Skeletal muscle cell (primary cell): ENCODE data around the gene COQ8A.

Source experiments
- DNase-seq: peaks from one replicate; pipeline ENCODE4 v3.0.0-alpha.2; 2010; ENCODE audit warnings: low read depth
- H3K4me3 ChIP-seq: 2 replicates; pipeline ENCODE4 v1.5.1; 2011; ENCODE audit warnings: low read depth, mild to moderate bottlenecking, control low read depth, low read length, moderate library complexity

COQ8A gene

GRCh38 chr1:226940029-226940805 is at the start of gene COQ8A:
Gene COQ8A, plus strand, starts transcription at chr1:226940294. Its CDS starts 21,092 bp downstream, at chr1:226961386.
- peak; percentile 98 for DNase-seq
- peak within 1 kb of the TSS; percentile 78 for H3K4me3 ChIP-seq

DNA sequence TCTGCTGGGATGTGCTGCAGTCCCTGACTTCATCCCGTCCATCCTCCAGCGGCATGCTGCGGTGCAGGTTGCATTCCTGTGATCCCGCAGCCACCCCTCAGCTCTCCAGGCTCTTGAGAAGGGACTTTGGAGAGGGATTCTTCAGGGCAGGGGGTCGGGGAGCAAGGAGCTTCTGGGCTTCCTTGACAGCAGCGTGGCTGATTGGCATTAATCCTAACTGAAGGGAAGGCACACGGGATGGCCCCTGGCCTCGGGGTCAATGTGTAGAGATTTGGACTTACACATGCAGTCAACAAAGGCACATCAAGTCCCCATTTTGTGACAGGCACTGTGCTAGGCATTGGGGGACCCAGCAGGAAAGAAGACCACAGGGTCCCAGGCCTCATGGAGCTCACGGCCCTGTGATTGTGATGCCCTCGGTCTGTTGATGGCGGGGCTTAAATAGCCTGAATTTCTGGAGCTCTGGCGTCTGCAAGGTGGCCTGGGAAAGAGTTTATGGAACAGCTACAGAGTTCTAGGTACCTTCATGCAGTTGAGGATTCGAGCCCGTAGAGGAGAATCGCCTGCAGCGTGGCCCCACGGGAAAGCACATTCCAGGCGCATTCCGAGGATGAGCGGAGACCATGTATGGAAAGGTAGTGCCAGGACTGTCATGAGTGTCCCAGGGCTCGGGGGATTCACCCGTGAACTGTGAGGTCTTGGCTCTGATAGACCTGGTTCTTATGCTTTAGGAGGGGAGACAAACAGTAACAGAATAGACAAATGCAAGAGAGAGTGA is 49.6 kb upstream of the COQ8A start:
- no peak overlapping the region for H3K4me3 ChIP-seq
- no peak for DNase-seq

DNA sequence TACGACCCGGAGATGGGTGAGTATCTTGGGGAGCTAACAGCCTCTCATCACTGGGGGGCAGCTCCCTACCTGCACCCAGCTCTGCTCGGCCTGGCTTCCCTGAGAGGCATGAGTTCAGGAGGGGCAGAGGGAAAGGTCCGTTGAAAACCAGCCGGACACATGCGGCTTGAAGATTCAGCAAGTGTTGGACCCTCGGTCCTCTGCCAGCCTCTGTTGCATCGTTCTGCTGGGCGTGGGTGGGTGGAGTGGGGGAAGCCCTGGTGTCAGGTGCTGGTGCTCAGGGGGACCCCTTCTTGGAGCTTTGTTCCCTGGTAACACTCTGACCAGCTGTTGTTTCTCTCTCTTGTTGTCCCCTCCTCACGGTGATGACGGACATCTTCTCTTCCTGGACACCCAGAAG is 48.7 kb upstream of the COQ8A start:
- no peak for DNase-seq
- H3K4me3 ChIP-seq: no peak overlapping the region

GRCh38 chr1:226891846-226892523 is 48.1 kb upstream of the COQ8A start:
- no peak for DNase-seq

GRCh38 chr1:226892524-226892875 is 47.6 kb upstream of the COQ8A start:
- no peak for DNase-seq
- no peak overlapping the region for H3K4me3 ChIP-seq

More at GRCh38 chr1:226891846-226892523, 48.1 kb upstream of the COQ8A start:
- H3K4me3 ChIP-seq: no peak overlapping the region

DNA sequence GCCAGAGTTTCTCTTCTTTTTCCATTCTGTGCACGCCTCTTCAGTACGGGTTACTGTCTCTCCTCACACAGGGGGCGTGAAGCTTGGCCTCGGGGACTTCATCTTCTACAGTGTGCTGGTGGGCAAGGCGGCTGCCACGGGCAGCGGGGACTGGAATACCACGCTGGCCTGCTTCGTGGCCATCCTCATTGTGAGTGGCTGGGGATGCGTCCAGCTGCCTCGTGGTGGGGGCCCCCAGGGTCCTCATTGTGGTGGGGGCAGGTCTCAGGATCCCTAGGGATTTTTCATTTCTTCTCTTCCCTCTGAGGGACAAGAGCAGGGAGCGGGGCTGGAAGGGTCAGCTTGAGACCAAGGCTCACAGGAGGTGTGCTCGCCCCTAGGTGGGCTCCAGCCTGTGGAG is 46.2 kb upstream of the COQ8A start:
- no peak overlapping the region for H3K4me3 ChIP-seq
- DNase-seq: no peak

DNA sequence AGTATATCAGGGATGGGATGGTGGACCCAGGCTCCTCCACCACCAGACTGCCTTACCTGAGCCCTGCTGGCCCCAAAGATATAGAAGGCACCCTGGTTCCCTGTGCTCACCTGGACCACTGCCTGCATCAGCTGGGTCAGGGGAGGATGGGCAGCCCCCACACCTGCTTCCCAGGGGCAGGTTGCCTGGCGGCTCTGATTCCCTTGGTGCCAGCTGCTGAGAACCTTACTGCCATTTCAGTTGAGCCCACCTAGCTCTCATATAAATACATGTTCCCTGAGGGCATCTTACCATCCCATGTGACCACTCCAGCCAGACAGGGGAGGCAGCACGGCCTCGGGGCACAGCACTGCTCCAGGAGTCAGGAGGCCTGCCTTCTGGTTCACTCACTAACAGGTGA is 45.3 kb upstream of the COQ8A start:
- DNase-seq: no peak
- no peak overlapping the region for H3K4me3 ChIP-seq

DNA sequence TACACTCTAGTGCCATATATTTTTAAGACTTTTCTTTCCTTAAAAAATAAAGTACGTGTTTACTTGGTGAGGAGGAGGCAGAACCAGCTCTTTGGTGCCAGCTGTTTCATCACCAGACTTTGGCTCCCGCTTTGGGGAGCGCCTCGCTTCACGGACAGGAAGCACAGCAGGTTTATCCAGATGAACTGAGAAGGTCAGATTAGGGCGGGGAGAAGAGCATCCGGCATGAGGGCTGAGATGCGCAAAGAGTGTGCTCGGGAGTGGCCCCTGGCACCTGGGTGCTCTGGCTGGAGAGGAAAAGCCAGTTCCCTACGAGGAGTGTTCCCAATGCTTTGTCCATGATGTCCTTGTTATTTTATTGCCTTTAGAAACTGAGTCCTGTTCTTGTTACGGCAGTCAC is 44.5 kb upstream of the COQ8A start:
- DNase-seq: no peak
- H3K4me3 ChIP-seq: no peak overlapping the region

GRCh38 chr1:226898246-226898645 is 41.8 kb upstream of the COQ8A start:
- no peak overlapping the region for H3K4me3 ChIP-seq
- no peak for DNase-seq

- DNase-seq: no peak
- H3K4me3 ChIP-seq: no peak overlapping the region
Measured at GRCh38 chr1:226901421-226901820, 38.7 kb upstream of the COQ8A start.

DNA sequence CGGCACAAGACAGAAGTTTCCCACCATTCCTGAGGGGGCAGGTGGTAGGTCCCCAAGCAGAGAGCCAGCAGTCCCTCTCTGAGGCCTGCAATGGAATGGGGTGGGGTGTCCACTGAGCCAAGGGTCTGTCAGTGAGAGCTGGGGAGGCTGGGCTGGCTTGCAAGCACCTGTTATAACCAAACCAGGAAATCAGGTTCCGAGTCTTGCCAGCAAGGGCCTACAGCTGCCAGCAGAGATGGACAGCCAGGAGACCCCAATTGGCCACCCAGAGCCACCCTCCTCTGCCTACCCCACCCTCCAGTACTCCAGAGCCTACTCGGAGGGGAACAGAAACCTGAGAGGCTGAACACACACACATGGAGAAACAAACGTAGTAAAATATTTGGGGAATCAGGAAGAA is 37.5 kb upstream of the COQ8A start:
- DNase-seq: no peak
- no peak overlapping the region for H3K4me3 ChIP-seq

- DNase-seq: peak; percentile 45
- H3K4me3 ChIP-seq: no peak overlapping the region
Measured at GRCh38 chr1:226903819-226904716, 36.0 kb upstream of the COQ8A start.

DNA sequence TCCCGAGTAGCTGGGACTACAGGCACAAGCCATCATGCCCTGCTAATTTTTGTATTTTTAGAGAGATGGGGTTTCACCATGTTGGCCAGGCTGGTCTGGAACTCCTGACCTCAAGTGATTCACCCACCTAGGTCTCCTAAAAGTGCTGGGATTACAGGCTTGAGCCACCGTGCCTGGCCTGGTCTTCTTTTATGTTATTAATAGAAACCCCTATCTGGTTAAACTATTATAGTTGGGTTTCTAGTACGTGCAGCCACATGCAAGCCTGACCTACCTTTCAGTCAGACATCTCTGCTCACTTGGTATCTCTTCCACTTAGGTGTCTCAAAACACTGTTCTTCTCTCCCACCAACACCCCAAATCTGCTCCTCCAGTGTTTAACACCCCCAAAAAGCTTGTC is 35.3 kb upstream of the COQ8A start:
- H3K4me3 ChIP-seq: no peak overlapping the region
- no peak for DNase-seq

DNA sequence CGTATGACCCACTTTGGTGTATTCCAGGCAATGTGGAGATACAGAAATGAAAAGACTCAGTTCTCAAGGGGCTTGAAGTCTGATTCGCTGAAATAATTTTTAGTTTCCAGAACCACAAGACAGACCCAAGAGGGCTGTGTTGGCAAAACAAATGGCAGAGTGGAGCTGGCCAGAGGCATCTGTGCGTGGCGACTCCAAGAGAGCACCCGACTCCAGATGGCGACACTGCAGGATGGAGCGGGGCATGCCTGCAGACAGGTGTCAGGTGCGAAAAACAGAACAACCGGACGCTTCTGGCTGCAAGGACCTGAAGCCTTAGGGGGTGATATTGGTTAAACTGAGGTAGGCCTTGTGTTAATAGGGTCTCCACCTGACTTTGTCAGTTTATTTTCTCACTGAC is 31.7 kb upstream of the COQ8A start:
- H3K4me3 ChIP-seq: no peak overlapping the region

GRCh38 chr1:226908913-226909312 is 31.2 kb upstream of the COQ8A start:
- no peak for DNase-seq
- H3K4me3 ChIP-seq: no peak overlapping the region

More for the DNA sequence above, 31.7 kb upstream of the COQ8A start:
- no peak for DNase-seq

DNA sequence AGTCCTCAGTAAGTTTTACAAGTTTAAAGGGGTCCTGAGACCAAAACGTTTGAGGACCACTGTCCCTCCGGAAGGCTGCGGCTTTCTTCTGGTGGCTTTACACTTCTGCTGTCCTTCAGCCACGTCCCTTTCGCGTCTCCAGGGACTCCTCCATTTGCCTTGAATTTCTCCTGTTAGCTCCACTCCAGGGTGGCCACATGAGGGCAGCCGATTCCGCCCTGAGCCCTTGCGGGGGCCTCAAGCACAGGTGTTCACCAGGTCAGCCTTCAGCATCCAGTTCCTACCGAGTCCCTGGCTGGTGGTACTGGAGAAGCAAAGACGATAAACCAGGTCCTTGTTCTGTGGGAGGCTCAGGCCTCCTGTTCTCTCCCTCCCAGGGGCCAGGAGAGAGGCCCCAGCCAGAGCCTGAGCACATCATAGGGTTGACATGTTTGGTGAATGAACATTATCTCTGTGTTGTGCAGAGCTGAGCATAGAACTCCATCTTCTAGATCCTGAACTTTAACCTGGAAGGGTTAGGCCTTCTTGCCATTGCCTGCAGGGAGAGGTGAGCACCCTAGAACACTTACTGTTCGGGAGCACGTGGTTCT is 27.4 kb upstream of the COQ8A start:
- H3K4me3 ChIP-seq: no peak overlapping the region
- no peak for DNase-seq

GRCh38 chr1:226915672-226915995 is 24.5 kb upstream of the COQ8A start:
- no peak overlapping the region for H3K4me3 ChIP-seq
- no peak for DNase-seq

DNA sequence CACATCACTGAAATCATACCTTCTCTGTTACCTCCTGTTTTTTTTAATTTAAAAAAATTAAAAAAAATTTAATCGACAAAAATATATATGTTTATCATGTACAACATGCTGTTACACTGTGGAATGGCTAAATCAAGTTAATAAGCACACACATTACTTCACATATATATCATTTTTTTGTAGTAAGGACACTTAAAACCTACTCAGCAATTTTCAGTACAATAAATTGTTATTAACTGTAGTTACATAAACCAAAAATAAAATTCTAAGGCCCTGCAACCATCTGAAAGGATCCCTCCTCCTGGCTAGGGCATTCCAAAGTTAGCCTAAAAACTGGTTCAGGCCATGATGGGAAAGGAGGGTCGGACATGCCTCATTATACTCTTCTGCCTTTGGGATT is 23.6 kb upstream of the COQ8A start:
- DNase-seq: no peak
- H3K4me3 ChIP-seq: no peak overlapping the region

- no peak overlapping the region for H3K4me3 ChIP-seq
- DNase-seq: no peak
Measured at GRCh38 chr1:226919587-226919986, 20.5 kb upstream of the COQ8A start.
